H1 (cell line): Measurements from ENCODE around the gene ROR1. TPM values are rescaled to one million over a fixed set of nuclear protein-coding genes. Genes with fewer than 3 reads are reported as not detected.

Source experiments
- ASH2L ChIP-seq: fragments of 200-600, 300-600 bp; sonication (generic); IDR thresholded peaks from one replicate; pipeline ENCODE4 v1.7.1; 2017; ENCODE audit warnings: low read length
- BACH1 ChIP-seq: IDR thresholded peaks from 2 replicates; pipeline ENCODE4 v1.6.1; 2012; ENCODE audit warnings: low read length, improper control_type of control experiment
- CBX8 ChIP-seq: fragments of 300-800, 300-1000 bp; sonication (generic); IDR thresholded peaks from 2 replicates; pipeline ENCODE4 v1.7.1; 2016; ENCODE audit warnings: low read depth, low read length, borderline replicate concordance
- EP300 ChIP-seq, 2 experiments: IDR thresholded peaks; 1 replicate in 1 of 2; 2 replicates in 1 of 2; pipeline ENCODE4 v1.6.1; 2011 to 2012; ENCODE audit warnings: low read depth in 2 of 2, low read length in 2 of 2, mild to moderate bottlenecking in 2 of 2, borderline replicate concordance in 1 of 2, inconsistent platforms in 1 of 2, moderate library complexity in 1 of 2
- GABPA ChIP-seq: IDR thresholded peaks from 2 replicates; pipeline ENCODE4 v1.6.1; 2011; ENCODE audit warnings: mild to moderate bottlenecking, low read length, moderate library complexity, borderline replicate concordance; ENCODE audit not compliant: insufficient read depth
- HDAC6 ChIP-seq: IDR thresholded peaks from one replicate; pipeline ENCODE4 v1.7.1; 2012; ENCODE audit warnings: low read depth, mild to moderate bottlenecking, inconsistent platforms, low read length, moderate library complexity
- SIN3A ChIP-seq, 2 experiments: IDR thresholded peaks in 1 of 2; conservative IDR thresholded peaks in 1 of 2; 2 replicates each; pipeline ENCODE4 v1.6.1; 2011 to 2012; ENCODE audit warnings: low read length in 2 of 2, improper control_type of control experiment in 1 of 2, low read depth in 1 of 2, mild to moderate bottlenecking in 1 of 2
- SUZ12 ChIP-seq: fragments of 200-600 bp; sonication (generic); IDR thresholded peaks from 2 replicates; pipeline ENCODE4 v1.6.1; 2012; ENCODE audit warnings: mild to moderate bottlenecking, inconsistent platforms, low read length, moderate library complexity, mixed read lengths
- TEAD4 ChIP-seq: IDR thresholded peaks from 2 replicates; pipeline ENCODE4 v1.6.1; 2012; ENCODE audit warnings: low read depth, low read length, inconsistent platforms, mixed read lengths
- polyA plus RNA-seq, 7 experiments: library from polyadenylated mRNA; depleted of rRNA in 3 of 7; stranded (reverse) in 5 of 7; unstranded in 2 of 7; fragments of >200 nt in 5 of 7; fragments of 200-250 nt in 2 of 7; gene quantifications; 1 replicate in 5 of 7; 2 replicates in 1 of 7; 4 replicates in 1 of 7; pipeline versions ENCODE4 v1.2.1 to v1.2.3, GENCODE V29; 2011 to 2013; ENCODE audit warnings: missing spikeins in 2 of 7, mixed read lengths in 2 of 7
- total RNA-seq: library from RNA; stranded (reverse); fragmentation: NEBNext Ultra II Directional; extraction: Animal tissue kit (Norgen Biotek cat#: 25700); gene quantifications from 2 replicates; pipeline ENCODE4 v1.2.1, GENCODE V29; 2021

ROR1 gene
- total and polyA plus RNA-seq, 2 of the 8 experiments (the other 6 are each of a cell fraction or from before 2014, with no cell fraction given): 33.6 to 73.6 TPM

GRCh38 chr1:63836830-63837229, 63.0 kb downstream of the ROR1 start (continued):
- TF ChIP-seq HDAC6 (no peak), ASH2L (no peak), SIN3A (conservative IDR thresholded peaks at IDR 0.05 in 1 of 2, IDR thresholded peaks at IDR 0.05 in 1 of 2; ENCODE audit: low read depth in 1 of 2, low read length in 2 of 2) (no peak), SUZ12 (no peak), BACH1 (no peak), EP300 (IDR thresholded peaks at IDR 0.05; ENCODE audit: borderline replicate concordance in 1 of 2, low read depth in 2 of 2, low read length in 2 of 2) (no peak), TEAD4 (no peak), GABPA (no peak), CBX8 (no peak)
